GM12864 (cell line): Measurements from ENCODE around the gene FOXO3.

Experiments used
- DNase-seq: peaks from one replicate; pipeline ENCODE4 v3.0.0-alpha.2; 2011; ENCODE audit warnings: low read depth
- H3K4me3 ChIP-seq: 2 replicates; pipeline ENCODE4 v1.5.1; 2011; ENCODE audit warnings: mild to moderate bottlenecking, low read depth, low read length, control low read depth
- TF ChIP-seq, protein P1 (sequence below): IDR thresholded peaks from 2 replicates; pipeline ENCODE4 v1.5.1; 2011; ENCODE audit warnings: low read depth, mild to moderate bottlenecking, moderate library complexity, low read length, control low read depth, inconsistent platforms; ENCODE audit errors: missing control alignments

Gene FOXO3

DNA sequence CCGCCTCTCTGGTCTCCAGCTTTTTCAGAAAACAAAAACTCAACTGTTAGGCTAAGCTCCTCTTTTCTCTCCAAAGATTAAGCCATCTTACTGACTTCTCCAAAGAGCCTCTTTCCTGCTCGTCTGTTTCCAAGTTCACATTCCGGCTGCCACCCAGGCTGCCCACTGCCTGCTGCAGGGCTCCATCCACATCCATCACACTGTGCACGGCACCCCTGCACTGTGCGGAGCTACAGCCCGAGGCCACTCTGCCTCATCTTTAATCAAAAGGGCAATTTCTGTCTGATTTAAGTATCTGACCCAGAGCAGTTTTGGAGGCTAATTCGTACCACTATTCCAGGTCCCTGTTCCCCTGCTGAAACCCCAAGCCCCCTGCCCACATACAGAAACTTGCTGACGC, 145.9 kb downstream of the FOXO3 start:
- TF ChIP-seq, protein P1, sequence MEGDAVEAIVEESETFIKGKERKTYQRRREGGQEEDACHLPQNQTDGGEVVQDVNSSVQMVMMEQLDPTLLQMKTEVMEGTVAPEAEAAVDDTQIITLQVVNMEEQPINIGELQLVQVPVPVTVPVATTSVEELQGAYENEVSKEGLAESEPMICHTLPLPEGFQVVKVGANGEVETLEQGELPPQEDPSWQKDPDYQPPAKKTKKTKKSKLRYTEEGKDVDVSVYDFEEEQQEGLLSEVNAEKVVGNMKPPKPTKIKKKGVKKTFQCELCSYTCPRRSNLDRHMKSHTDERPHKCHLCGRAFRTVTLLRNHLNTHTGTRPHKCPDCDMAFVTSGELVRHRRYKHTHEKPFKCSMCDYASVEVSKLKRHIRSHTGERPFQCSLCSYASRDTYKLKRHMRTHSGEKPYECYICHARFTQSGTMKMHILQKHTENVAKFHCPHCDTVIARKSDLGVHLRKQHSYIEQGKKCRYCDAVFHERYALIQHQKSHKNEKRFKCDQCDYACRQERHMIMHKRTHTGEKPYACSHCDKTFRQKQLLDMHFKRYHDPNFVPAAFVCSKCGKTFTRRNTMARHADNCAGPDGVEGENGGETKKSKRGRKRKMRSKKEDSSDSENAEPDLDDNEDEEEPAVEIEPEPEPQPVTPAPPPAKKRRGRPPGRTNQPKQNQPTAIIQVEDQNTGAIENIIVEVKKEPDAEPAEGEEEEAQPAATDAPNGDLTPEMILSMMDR, result no peak
- H3K4me3 ChIP-seq, result no peak overlapping the region
- no peak for DNase-seq

GRCh38 chr6:108707328-108707976, 146.7 kb downstream of the FOXO3 start:
- no peak overlapping the region for H3K4me3 ChIP-seq
- TF ChIP-seq, protein P1, result no peak
- no peak for DNase-seq

DNA sequence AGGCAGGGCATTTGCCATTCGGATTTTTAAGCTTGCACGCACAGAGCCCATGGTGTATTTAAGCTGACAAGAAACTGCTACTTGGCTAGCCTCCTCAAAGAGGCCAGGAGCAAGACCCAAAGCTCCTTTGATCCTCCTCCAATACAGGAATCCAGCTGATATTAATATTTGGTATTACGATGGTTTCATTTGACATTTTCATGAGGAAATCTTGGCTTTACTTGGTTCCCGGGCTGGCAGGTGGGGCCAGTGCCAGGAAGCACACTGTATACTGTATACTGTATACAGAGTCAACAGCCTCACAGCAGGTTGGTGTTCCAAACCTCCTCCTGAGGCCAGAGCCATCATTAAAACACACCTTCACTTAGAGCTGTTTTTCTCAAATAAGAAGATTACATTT, 149.3 kb downstream of the FOXO3 start:
- no peak for DNase-seq
- H3K4me3 ChIP-seq, result no peak overlapping the region
- TF ChIP-seq, protein P1, result no peak

GRCh38 chr6:108710551-108710950, 149.8 kb downstream of the FOXO3 start:
- TF ChIP-seq, protein P1, result no peak
- no peak overlapping the region for H3K4me3 ChIP-seq
- DNase-seq, result no peak

DNA sequence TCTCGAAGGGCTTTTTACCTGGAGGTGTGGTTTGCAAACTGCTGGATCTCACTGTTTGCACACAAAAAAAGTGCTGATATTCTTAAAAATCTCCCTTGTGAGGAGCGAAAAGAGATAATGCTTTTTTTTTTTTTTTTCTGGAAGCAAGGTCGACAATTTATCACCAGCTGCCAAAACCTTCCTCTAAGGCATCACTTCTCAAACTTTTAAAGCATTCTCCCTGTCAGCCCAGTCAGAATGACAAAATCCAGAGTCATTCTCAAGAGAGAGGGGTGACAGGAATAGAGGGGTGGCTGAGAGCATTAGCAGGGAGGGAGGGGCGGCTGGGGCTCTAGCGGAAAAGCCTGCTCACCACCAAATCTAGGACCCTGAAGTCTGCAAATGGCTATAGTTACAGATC, 150.4 kb downstream of the FOXO3 start:
- no peak for DNase-seq
- H3K4me3 ChIP-seq, result no peak overlapping the region
- TF ChIP-seq, protein P1, result no peak

DNA sequence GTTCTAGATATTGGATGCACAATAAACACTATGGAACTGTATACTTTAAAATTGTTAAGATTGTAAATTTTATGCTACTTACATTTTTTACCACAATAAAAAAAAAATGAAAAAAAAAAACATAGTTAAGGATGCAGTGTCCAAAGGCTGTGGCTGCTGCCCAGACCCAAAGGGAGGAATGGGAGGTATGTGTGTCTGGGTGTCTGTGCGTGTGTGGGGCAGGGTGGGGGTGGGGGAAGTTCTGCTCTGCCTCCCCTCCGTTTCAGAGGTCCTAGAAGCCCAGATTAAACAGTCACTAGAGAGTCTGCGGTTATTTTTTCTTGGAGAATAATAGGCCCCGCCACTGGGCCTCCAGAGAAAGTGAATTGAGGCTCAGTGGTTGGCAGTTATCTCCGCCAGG, 151.1 kb downstream of the FOXO3 start:
- H3K4me3 ChIP-seq, result no peak overlapping the region
- no peak for DNase-seq
- TF ChIP-seq, protein P1, result no peak

- no peak overlapping the region for H3K4me3 ChIP-seq
- DNase-seq, result no peak
- TF ChIP-seq, protein P1, result no peak
Measured at GRCh38 chr6:108712946-108713345, 152.2 kb downstream of the FOXO3 start.
